HT1080 (cell line): ENCODE data around the gene IRF6. TPM values are rescaled to one million over a fixed set of nuclear protein-coding genes. Genes with fewer than 3 reads are reported as not detected.

Experiments
- DNase-seq: peaks from one replicate; pipeline ENCODE4 v3.0.0-alpha.2; 2015; ENCODE audit warnings: low read depth
- total RNA-seq: library from RNA; depleted of rRNA; stranded (reverse); fragments of >200 nt; shearing (Covaris generic); gene quantifications from 2 replicates; pipeline ENCODE4 v1.2.3, GENCODE V29; 2014; rRNA removed

IRF6 gene
- total RNA-seq, 1 experiment from 2014 or later, result 0.05 TPM

GRCh38 chr1:209736490-209737117 lies 69.3 kb downstream of the IRF6 start:
- DNase-seq, result no peak

Other genes starting within 250 kb of the IRF6 start
- gene CAMK1G, start 222.4 kb downstream of the IRF6 start, total RNA-seq, result not detected in 2 replicates
- 387 and 423 TPM in 2 replicates for gene LAMB3, start 153.7 kb downstream of the IRF6 start, total RNA-seq
- gene G0S2, start 130.7 kb downstream of the IRF6 start, total RNA-seq, result not detected in 2 replicates
- 45.4 and 45.9 TPM in 2 replicates for gene HSD11B1, start 101.3 kb downstream of the IRF6 start, total RNA-seq
- not detected in 2 replicates for gene TRAF3IP3, start 50.1 kb downstream of the IRF6 start, total RNA-seq
- gene C1orf74, start 21.6 kb downstream of the IRF6 start, total RNA-seq, result 3.9 and 4.5 TPM in 2 replicates
- 12.4 and 12.5 TPM in 2 replicates for gene UTP25, start 21.8 kb upstream of the IRF6 start, total RNA-seq
- gene SYT14, start 132.1 kb upstream of the IRF6 start, total RNA-seq, result 5.9 and 8.3 TPM in 2 replicates